Adrenal gland (tissue), 5 donors: Measurements from ENCODE around the gene CDC40.

Experiments
- POLR2A ChIP-seq, 2 donors: fragments of 450-650 bp; IDR thresholded peaks; one replicate each; pipeline ENCODE4 v1.6.1; 2017; ENCODE audit warnings: antibody characterized with exemption in 2 of 2, mild to moderate bottlenecking in 2 of 2, moderate library complexity in 1 of 2
- TF ChIP-seq, protein P1 (sequence below), 6 experiments: fragments of 450-650 bp in 4 of 6; fragments of 200-600 bp in 2 of 6; sonication (generic) in 1 of 6; IDR thresholded peaks; 1 replicate in 5 of 6; 2 replicates in 1 of 6; pipeline versions ENCODE4 v1.5.1 to v1.8.0; 2016 to 2021; ENCODE audit warnings: antibody characterized with exemption in 6 of 6, mild to moderate bottlenecking in 2 of 6, moderate library complexity in 1 of 6
- donor health status: DM: no; HTN: no; CAD: no.

DNA sequence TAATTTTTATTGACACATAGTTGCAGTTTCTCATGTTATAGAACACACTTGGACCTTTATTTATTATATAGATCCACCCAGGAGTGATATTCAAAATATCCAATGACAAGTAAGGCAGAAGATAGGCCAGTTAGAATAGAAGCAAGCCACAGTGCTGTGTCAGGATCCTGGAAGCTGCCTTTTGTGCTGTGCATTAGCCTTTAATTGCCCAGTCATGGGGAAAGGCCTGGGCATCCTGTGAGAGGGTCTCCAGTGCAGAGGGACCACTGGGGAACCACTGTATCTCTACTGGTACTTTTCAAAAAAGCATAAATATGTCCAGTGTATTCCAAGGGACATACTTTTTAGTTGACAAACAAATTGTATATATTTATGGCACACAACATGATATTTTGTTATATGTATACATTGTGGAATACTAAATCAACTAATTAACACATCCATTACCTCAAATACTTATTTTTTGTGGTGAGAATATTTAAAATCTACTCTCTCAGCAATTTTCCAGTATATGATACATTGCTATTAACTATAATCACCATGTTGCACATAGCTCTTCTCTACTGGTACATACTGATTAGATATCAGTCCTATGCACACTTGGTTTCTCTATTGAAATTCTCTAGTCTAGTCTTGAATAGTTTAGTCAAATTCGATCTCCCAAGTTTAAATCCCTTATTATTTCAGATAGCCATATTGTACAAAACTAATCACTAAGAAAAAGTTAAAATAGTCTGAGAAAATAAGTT, 59.5 kb downstream of the CDC40 start:
- TF ChIP-seq, protein P1, sequence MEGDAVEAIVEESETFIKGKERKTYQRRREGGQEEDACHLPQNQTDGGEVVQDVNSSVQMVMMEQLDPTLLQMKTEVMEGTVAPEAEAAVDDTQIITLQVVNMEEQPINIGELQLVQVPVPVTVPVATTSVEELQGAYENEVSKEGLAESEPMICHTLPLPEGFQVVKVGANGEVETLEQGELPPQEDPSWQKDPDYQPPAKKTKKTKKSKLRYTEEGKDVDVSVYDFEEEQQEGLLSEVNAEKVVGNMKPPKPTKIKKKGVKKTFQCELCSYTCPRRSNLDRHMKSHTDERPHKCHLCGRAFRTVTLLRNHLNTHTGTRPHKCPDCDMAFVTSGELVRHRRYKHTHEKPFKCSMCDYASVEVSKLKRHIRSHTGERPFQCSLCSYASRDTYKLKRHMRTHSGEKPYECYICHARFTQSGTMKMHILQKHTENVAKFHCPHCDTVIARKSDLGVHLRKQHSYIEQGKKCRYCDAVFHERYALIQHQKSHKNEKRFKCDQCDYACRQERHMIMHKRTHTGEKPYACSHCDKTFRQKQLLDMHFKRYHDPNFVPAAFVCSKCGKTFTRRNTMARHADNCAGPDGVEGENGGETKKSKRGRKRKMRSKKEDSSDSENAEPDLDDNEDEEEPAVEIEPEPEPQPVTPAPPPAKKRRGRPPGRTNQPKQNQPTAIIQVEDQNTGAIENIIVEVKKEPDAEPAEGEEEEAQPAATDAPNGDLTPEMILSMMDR (IDR thresholded peaks at IDR 0.05) = no peak
- TF ChIP-seq POLR2A (IDR thresholded peaks at IDR 0.05) = no peak
